ENCODE data around the gene CEBPE.

Gene CEBPE

GRCh38 chr14:23118506-23119362 lies at the start of gene CEBPE:
TSS of gene CEBPE (minus strand) at chr14:23119255. CDS start at chr14:23119091, 164 bp downstream.
- no peak within 1 kb of the TSS for H3K27ac ChIP-seq
- no peak for DNase-seq (ENCODE audit: low read depth, low spot score)

DNA sequence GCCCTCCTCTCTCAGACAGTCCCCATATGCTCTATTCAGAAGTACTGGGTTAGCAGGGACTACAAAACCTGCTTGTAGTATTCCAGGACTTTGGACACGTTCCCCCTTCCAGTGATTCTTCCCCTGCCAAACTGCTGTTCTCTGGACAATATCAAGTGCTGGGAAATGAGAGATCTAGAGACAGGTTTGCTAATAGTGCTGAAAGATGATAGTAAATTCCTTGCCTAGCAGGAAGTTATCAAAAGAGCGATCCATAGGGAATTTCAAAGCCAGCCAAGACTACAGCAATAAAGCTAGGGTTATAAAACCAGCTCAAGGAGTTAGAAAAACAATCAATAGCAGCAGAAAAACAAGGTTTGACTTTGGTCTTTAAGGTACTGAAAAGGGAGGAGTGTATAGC lies 49.2 kb upstream of the CEBPE start:
- no peak for DNase-seq (ENCODE audit: low read depth, low spot score)
- no peak overlapping the region for H3K27ac ChIP-seq

- H3K27ac ChIP-seq = no peak overlapping the region
- no peak for DNase-seq (ENCODE audit: low read depth, low spot score)
Observed at GRCh38 chr14:23167116-23167847, 48.2 kb upstream of the CEBPE start.

GRCh38 chr14:23164949-23165348 lies 45.9 kb upstream of the CEBPE start:
- H3K27ac ChIP-seq = no peak overlapping the region
- no peak for DNase-seq (ENCODE audit: low read depth, low spot score)

GRCh38 chr14:23164250-23164649 lies 45.2 kb upstream of the CEBPE start:
- H3K27ac ChIP-seq = no peak overlapping the region

GRCh38 chr14:23163830-23164229 lies 44.8 kb upstream of the CEBPE start:
- no peak overlapping the region for H3K27ac ChIP-seq
- no peak for DNase-seq (ENCODE audit: low read depth, low spot score)

More at GRCh38 chr14:23164250-23164649, 45.2 kb upstream of the CEBPE start:
- no peak for DNase-seq (ENCODE audit: low read depth, low spot score)

DNA sequence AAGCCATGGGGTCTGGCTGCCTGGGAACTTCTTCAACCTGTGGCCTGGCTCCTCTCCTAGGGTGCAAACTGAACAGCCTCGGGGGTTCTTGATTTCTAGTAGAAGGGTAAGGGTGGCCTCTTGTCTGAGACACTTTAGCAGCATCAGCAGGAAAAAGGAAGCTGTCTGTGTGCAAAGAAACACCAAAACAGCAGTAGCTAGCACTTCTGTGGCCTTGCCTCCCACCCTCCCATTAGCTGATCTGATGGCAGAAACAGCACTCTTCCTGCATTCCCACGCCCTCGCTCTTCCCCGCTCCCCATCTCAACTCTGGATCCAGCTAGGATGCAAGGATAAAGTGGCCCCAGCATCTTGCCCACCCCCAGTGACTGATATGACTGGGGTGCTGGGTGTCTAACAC lies 43.7 kb upstream of the CEBPE start:
- no peak for DNase-seq (ENCODE audit: low read depth, low spot score)
- H3K27ac ChIP-seq = no peak overlapping the region

- DNase-seq (ENCODE audit: low read depth, low spot score) = no peak
- peak overlapping the region; percentile 59 for H3K27ac ChIP-seq
Observed at GRCh38 chr14:23162005-23162404, 43.0 kb upstream of the CEBPE start.

GRCh38 chr14:23160924-23161522 lies 42.0 kb upstream of the CEBPE start:
- peak; percentile 77 for DNase-seq (ENCODE audit: low read depth, low spot score)
- H3K27ac ChIP-seq = peak overlapping the region; percentile 59

- no peak for DNase-seq (ENCODE audit: low read depth, low spot score)
- no peak overlapping the region for H3K27ac ChIP-seq
Observed at GRCh38 chr14:23159532-23159931, 40.5 kb upstream of the CEBPE start.

DNA sequence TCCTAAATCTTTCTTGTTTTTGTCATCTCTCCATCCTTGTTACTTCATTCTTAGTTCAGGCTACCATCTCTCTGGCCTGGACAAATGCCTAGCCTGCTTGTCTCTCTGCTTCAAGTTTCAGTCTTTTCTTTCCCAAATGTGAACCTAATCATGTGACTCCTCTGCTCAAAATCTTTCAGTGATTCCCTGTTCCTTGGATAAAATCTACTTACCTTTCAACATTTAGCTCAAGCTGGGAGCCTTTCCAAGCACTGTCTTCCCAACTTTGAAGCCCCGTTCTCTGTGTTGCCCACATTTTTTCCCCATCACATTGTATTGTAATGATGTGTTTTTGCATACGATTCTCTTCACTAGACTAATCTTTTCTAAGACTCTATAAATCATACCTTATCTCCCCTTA lies 39.7 kb upstream of the CEBPE start:
- no peak overlapping the region for H3K27ac ChIP-seq
- no peak for DNase-seq (ENCODE audit: low read depth, low spot score)

DNA sequence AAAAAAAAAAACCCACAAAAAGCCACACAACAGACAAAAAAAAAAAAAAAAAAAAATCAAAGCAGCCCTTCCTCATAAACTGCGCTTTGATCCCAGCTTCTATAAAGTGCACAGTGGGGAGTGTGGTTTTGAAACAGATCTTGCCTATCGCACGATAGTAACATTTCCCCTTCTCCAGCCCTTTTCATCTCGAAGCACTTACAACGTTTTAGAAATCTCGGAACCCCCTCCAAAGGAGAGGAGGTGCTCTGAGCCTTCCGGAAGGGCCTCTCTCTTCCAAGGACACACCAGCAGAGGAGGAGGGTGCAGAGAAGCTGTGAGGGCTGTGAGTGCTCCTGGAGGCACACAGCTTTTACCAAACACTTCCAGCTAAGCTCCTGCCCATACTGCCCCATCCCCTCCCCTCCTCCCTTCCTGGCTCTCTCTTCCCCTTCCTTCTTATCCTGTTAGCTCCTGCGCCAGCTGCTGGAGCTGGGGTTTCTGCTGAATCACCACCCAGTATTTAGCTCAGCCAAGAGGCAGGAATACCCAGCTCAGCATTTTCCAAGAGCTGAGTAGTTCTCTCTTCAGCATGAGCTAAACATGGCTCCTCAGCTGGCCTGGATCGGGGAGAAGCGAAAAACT lies 36.0 kb upstream of the CEBPE start:
- peak overlapping the region; percentile 76 for H3K27ac ChIP-seq
- DNase-seq (ENCODE audit: low read depth, low spot score) = peak; percentile 43

- peak overlapping the region; percentile 76 for H3K27ac ChIP-seq
- DNase-seq (ENCODE audit: low read depth, low spot score) = peak; percentile 44
Observed at GRCh38 chr14:23153851-23154796, 35.1 kb upstream of the CEBPE start.

DNA sequence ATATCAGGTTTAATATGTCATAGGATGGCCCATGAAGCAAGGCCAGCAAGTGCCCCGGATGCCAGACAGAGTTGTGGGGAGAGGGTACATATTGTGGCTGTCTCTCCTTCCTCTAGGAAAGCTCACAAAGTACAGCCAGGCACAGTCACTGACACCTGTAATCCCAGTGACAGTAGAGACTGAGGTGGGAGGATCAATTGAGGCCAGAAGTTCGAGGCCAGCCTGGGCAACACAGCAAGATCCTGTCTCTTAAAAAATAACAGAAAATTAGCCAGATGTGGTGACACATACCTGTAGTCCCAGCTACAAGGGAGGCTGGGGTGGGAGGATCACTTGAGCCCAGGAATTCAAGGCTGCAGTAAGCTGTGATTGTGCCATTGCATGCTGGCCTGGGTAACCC lies 32.3 kb upstream of the CEBPE start:
- H3K27ac ChIP-seq = no peak overlapping the region
- DNase-seq (ENCODE audit: low read depth, low spot score) = no peak

GRCh38 chr14:23149745-23150144 lies 30.7 kb upstream of the CEBPE start:
- no peak for DNase-seq (ENCODE audit: low read depth, low spot score)
- H3K27ac ChIP-seq = peak overlapping the region; percentile 39

DNA sequence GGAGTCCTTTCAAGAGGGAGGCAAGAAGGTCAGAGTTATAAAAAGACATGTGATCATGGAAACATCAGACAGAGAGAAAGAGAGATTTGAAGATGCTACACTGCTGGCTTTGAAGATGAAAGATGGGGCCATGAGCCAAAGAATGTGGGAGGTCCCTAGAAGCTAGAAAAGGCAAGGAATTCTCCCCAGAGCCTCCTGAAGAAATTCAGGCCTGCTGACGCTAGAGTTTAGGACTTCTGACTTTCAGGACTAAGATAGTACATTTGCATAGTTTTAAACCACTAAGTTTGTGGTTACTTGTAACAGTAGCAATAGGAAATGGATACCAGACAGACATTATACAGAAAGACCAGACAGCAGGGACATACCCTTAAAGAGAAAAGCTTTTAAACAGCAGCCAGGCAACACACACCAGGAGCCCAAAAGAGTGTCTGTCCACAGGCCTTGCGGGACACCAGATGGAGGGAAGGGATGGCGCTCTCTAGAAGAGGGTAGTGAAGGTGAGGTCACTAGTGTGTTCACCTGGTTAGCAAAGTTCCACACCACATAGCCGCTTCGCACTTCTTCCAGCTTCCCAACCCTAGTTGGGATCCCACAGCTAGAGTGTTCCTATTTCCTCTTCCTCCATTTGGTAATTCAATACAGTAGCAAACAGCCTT lies 29.7 kb upstream of the CEBPE start:
- DNase-seq (ENCODE audit: low read depth, low spot score) = no peak
- no peak overlapping the region for H3K27ac ChIP-seq

- H3K27ac ChIP-seq = no peak overlapping the region
- DNase-seq (ENCODE audit: low read depth, low spot score) = no peak
Observed at GRCh38 chr14:23147676-23148075, 28.6 kb upstream of the CEBPE start.

DNA sequence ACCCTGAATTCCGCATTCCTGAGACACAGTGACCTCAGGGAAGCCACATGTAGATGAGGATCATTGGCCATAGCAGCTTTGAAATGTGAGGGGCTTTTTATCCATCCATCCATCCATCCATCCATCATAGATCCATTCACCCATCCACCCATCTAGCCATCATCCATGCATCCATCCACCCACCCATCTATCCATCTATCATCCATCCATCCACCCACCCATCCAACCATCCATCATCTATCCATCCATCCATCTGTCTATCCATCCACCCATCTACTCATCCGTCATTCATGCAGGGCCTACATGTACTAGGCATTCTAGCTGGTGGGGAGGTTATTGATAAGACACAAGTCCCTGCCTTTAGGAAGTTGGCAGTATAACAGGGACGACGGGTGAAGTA lies 27.9 kb upstream of the CEBPE start:
- H3K27ac ChIP-seq = no peak overlapping the region
- DNase-seq (ENCODE audit: low read depth, low spot score) = no peak

DNA sequence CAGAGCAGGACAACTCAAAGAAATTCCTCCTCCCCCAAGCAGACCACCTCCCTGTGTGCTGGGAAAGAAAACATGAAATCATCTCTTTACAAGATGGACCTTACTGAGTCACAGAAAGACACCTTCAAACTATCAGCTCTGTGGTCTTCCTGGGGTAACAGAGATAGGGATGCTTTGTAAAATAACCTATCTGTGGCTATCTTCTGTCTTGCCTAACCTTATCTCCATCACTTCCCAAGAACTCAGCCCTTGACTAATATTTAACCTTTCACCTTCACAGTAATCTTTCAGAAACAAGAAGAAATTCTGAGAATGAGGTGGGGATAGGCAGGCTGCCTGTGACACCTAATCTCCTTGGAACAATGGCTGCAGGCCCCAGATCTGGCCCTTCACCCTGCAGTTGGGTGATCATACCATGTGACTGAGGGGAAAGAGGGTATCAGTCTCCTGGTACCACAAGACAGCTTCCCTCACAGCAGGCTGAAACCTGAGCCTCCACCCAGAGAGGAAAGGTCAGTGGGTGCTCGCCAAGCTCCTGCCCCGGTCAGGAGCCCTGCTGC lies 27.4 kb upstream of the CEBPE start:
- H3K27ac ChIP-seq = no peak overlapping the region
- no peak for DNase-seq (ENCODE audit: low read depth, low spot score)
